Measurements from ENCODE around the gene MELK. TPM values are rescaled to one million over a fixed set of nuclear protein-coding genes. Genes with fewer than 3 reads are reported as not detected.
A peak's percentile ranks its signal among the peaks of the same experiment; 100 is the strongest.
"Not testable (repeated sequence)": the region's sequence is repeated elsewhere in the genome, so short reads cannot be mapped to it uniquely, and the experiment has no call there.

MELK gene
- 32.7 TPM for polyA plus RNA-seq (ENCODE audit: insufficient read length)
- long read RNA-seq, donor 1, partial matches to known transcripts = 0 of 2 reads
- long read RNA-seq, donor 1, other reads (novel, unspliced or antisense) = 0 of 2 reads
- long read RNA-seq, donor 2, partial matches to known transcripts = 0 of 1 reads
- long read RNA-seq, donor 2, other reads (novel, unspliced or antisense) = 0 of 1 reads
- long read RNA-seq, donor 3, partial matches to known transcripts = 0 of 2 reads
- long read RNA-seq, donor 3, other reads (novel, unspliced or antisense) = 0 of 2 reads
- long read RNA-seq, donor 4 = 0 reads
- long read RNA-seq, donor 5, partial matches to known transcripts = 0 of 1 reads
- long read RNA-seq, donor 5, other reads (novel, unspliced or antisense) = 0 of 1 reads
- long read RNA-seq, donor 6, partial matches to known transcripts = 0 of 1 reads
- long read RNA-seq, donor 6, other reads (novel, unspliced or antisense) = 0 of 1 reads
- long read RNA-seq, donor 7, partial matches to known transcripts = 0 of 1 reads
- long read RNA-seq, donor 7, other reads (novel, unspliced or antisense) = 0 of 1 reads
- long read RNA-seq, donor 8, partial matches to known transcripts = 0 of 1 reads
- long read RNA-seq, donor 8, other reads (novel, unspliced or antisense) = 0 of 1 reads

DNA sequence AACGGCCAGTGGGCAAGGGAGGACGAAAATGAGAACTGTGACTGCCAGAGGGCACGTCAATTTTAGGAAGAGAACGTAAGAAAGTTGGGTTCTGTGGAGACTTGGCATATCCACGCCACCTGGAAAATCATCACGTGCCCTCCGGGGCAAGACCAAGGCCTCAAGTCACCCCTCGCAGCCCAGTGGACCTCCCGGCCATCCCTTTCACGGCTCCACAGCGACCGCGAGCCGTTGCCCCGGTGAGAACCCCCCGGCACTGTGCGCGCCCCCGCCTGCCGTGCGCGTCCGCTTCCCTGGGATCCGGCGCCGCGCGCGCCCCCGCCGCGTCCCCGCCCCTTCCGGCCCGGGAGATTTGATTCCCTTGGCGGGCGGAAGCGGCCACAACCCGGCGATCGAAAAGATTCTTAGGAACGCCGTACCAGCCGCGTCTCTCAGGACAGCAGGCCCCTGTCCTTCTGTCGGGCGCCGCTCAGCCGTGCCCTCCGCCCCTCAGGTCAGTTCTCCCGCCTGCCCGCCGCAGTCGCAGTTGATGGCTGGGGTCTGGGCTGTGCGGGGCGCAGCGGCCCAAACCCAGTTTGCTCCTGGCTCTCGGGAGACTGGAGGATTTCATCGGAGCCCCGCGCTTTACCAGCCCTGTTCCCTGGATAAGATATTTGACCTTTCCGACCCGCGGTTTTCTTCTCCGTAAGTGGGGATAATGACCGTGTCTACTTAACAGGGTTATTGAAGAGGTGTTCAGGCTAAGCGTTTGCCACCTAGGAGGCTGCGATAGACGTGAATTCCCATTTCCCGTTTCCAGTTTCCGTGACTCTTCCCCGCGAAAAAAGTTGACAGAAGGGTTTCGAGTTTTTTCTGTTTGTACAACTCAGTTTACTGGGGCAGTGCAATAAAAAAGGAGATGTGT is at the start of gene MELK:
MELK (plus strand) TSS at position 381 of the 904 bp plus-strand sequence. CDS start 8,787 bp downstream, outside the sequence.
- peak; percentile 87 for DNase-seq

DNA sequence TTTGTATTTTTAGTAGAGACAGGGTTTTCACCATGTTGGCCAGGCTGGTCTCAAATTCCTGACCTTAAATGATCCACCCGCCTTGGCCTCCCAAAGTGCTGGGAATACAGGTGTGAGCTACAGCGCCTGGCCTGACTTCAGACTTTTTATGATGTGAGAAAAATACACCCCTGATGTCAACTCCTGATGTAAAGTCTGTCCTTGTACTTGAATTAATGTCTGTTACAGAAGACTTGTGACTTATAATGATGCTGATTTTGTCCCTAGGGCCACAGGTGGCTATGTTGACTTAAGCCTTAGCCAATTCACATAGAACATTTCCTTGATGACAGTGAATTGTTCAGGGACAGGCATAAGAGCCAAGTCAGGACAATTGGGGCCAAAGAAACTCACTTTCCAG is 42.5 kb upstream of the MELK start:
- no peak for DNase-seq

DNA sequence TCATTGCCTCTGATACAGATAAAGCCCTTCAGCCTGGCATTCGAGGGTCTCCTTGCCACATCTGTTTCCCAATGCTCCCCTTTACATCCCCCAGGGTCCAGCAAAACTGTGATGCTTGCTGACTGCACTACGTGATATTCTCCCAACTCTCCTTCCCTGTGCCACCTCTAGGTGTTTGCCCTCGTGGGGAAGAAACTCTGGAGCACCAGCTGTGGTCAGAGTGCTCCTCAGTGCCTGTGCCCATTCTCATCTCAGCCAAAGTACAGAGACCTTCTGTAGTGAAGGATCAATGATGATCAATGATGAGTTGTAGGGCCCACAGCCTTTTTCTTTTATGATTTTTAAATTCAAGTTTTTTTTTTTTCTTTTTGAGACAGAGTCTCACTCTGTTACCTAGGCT is 40.3 kb upstream of the MELK start:
- DNase-seq = no peak

DNA sequence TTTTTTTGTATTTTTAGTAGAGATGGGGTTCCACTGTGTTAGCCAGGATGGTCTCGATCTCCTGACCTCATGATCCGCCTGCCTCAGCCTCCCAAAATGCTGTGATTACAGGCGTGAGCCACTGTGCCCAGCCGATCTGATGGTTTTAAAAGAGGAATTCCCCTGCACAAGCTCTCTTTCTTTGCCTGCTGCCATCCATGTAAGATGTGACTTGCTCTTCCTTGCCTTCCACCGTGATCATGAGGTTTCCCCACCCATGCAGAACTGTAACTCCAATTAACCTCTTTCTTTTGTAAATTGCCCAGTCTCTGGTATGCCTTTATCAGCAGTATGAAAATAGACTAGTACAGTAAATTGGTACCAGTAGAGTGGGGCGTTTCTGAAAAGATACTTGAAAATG is 39.0 kb upstream of the MELK start:
- not testable (repeated sequence) for DNase-seq

DNA sequence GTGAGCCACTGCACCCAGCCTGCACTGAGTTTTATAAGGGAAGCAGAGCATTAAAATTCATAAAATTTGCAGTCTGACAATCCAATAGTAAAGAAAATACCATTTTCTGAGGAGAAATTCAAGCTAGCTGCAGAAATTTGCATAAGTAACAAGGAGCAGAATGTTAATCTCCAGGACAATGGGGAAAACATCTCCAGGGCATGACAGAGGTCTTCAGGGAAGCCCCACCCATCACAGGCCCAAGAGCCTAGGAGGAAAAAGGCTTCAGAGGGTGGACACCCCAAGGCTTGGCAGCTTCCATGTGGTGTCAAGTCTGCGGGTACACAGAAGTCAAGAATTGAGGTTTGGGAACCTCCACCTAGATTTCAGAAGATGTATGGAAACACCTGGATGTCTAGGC is 37.6 kb upstream of the MELK start:
- no peak for DNase-seq

DNA sequence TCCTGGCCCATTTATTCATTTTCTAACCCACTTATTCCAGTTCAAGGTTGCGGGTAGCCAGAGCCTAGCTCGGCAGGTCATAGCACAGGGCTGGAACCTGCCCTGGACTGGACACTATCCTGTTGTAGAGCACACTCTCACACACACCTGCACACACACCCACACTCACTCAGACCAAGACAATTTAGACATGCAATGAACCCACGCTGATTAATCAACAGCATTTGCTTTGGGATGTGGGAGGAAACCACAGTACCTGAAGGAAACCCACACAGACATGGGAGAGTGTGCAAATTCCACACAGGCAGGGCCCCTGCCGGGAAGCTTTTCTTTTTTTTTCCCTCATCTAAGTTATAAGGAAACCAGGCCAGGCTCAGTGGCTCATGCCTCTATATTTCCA is 34.8 kb upstream of the MELK start:
- DNase-seq = no peak

DNA sequence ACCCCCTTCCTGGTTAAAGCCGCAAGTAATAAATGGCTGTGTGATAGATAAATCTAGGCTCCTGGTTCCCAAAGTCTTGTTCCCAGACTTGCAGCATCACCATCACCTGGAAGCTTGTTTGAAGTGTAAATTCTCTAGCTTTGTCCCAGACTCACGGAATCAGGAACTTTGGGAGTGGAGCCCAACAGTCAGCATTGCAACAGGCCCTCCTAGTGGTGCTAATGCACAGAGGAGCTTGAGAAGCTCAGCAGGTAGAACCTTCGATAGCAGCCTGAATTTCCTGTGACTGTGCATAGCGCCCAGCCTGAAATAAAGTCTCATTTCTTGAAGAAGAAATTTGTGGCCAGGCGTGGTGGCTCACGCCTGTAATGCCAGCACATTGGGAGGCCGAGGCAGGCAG is 30.3 kb upstream of the MELK start:
- DNase-seq = no peak

DNA sequence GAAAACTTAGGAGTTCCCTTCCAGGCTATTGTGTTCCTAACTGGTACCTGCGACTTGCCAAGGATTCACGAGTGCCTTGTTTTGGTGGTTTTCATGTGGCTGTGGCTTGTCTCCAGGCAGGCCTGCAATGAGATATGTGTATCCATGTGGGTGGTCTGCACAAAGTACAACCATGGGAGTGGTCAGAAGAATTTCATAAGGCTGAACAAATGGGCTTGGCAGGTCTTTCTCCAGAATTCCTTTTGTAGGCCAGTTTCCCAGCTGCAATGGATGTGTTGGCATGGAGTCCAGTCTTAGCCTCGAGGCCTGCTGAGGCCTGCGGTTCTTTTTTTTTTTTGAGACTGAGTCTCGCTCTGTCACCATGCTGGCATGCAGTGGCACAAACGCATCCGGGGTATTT is 28.8 kb upstream of the MELK start:
- DNase-seq = no peak

DNA sequence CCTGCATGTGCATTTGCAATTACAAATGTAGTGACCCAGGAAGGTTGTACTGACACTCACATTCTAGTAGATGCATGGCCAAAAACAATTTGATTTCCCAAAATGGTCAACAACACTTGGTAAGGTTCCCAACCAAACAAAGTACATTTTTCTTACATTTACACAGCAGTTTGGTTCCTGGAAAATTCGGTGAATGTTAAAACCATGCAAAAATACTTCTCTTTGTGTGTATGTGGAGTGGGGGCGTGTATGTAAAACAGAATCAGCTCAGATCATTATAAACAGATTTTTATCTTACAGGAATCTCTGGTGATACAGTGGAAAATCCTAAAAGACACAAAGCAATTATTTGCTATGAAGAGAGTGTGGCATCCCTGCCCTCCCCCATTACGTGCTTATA is 25.1 kb upstream of the MELK start:
- no peak for DNase-seq

DNA sequence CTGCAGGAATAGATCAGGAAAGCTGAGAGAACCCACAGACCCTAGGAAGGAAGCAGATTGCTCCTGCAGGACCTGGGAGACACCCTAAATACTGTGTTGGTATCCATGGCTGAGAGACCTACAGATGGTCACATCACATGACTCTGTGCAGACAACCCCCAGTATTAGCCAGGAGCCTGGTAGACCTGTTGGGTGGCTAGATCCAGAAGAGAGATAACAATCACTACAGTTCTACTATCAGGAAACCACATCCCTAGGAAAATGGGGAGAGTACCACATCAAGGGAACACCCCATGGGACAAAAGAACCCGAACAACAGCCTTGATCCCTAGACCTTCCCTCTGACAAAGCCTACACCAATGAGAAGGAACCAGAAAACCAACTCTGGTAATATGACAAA is 24.2 kb upstream of the MELK start:
- no peak for DNase-seq

DNA sequence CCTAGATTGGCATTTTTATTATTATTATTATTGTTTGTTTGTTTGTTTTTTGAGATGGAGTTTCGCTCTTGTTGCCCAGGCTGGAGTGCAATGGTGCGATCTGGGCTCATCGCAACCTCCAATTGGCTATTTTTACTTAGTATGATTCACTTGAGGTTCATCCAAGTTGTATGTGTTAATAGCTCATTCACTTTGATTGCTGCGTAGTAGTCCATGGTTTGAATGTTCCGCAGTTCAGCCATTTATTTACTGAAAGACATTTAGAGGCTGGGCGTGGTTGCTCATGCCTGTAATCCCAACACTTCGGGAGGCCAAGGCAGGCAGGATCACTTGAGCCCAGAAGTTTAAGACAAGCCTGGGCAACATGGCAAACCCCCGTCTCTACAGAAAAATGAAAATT is 22.6 kb upstream of the MELK start:
- no peak for DNase-seq

DNA sequence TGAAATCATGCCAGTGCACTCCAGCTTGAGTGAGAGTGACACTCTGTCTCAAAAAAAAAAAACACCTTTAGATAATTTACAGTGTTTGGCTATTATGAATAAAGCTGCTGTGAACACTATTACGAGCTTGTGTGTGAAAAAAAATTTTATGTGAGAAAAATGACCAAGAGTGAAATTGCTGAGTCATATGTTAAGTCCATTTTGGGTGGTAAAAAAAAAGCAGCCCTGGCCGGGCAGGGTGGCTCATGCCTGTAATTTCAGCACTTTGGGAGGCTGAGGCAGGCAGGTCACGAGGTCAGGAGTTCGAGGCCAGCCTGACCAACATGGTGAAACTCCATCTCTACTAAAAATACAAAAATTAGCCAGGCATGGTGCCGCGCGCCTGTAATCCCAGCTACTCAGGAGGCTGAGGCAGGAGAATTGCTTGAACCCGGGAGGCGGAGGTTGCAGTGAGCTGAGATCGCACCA is 22.0 kb upstream of the MELK start:
- not testable (repeated sequence) for DNase-seq

DNA sequence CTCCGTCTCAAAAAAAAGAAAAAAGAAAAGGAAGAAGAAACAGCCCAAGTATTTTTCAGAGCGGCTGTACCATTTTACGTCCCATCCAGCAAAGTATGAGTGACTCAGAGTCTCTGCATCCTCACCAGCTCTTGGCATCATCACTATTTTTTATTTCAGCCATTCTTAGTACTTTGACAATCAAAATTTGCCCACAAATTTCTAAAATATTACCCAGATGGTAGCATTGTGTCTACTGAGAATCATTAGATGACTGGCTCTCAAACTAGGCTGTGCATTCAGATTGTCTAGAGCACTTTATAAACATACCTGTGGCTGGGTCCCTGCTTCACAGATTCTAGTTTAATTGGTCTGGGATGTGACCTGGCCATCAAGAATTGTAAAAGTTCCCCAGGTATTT is 21.6 kb upstream of the MELK start:
- no peak for DNase-seq

DNA sequence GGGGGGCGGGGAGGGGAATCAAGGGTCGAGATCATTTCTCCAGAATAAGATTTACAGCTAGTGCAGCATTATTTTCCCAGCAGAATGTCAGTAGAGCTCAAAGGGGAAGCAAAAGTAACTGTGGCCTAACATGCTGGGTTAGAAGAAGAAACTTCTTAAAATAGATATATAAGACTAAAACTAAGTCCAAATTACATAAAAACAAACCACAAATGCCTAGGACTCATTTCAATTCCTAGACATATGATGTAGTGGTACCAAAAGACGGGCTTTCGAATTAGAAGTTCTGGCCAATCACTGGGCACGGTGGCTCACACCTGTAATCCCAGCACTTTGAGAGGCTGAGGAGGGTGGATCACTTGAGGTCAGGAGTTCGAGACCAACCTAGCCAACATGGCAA is 20.8 kb upstream of the MELK start:
- DNase-seq = no peak

DNA sequence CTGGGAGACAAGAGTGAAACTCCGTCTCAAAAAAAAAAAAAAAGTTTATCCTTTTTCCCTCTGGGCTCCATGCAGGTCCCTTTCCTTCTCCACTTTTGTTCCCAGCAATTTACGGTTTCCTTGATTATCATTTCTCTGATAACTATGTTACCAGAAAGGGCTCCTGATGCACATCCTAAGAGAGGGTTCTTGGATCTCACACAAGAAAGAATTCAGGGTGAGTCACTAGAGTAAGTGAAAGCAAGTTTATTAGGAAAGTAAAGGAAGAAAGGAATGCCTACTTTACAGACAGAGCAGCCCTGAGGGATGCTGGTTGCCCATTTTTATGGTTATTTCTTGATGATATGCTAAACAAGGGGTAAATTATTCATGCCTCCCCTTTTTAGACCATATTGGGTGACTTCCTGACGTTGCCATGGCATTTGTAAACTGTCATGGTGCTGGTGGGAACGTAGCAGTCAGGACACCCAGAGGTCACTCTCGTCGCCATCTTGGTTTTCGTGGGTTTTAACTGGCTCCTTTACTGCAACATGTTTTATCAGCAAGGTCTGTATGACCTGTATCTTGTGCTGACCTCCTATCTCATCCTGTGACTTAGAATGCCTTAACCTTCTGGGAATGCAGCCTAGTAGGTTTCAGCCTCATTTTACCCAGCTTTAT is 13.5 kb upstream of the MELK start:
- no peak for DNase-seq

DNA sequence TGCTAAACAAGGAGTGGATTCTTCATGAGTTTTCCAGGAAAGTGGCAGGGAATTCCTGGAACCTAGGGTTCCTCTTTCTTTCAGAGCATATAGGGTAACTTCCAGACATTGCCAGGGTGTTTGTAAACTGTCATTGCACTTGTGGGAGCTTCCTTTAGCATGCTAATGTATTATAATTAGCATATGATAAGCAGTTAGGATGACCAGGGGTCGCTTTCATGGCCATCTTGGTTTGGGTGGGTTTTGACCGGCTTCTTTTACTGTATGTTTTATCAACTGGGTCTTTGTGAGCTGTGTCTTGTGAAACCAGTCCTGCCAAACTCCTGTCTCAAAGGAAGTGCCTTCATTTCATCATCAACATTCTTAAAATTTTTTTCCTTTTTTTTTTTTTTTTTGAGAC is 11.9 kb upstream of the MELK start:
- DNase-seq = no peak

DNA sequence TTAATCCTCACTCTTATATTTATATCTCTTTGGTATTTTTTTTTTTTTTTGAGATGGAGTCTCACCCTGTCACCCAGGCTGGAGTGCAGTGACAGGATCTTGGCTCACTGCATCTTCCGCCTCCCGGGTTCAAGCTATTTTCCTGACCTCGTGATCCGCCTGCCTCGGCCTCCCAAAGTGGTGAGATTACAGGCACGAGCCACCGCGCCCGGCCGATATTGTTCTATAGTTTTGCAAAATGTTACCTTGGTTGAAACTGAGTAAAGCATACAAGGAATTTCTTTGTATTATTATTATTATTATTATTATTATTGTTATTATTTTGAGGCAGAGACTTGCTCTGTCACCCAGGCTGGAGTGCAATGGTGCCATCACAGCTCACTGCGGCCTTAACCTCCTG is 9.9 kb upstream of the MELK start:
- not testable (repeated sequence) for DNase-seq

DNA sequence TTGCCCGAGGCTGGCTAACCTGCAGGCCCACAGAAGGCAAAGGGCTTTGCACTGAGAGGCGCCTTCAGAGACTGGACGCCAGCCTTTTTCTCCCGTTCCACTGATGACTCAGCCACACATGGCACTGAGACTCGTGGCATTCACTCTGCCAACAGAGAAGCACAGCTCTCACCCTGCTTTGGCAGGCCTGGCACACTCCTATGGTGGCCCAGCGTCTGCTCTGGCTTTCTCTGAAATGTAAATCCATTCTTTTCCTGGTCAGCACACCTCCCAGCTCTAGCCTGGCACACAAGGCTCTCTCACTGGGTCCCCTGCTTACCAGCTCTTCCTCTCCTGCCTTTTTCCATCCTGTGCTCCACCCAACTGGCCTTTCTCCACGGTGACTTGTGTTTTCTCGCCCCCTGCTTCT is 5.9 kb upstream of the MELK start:
- DNase-seq = no peak

DNA sequence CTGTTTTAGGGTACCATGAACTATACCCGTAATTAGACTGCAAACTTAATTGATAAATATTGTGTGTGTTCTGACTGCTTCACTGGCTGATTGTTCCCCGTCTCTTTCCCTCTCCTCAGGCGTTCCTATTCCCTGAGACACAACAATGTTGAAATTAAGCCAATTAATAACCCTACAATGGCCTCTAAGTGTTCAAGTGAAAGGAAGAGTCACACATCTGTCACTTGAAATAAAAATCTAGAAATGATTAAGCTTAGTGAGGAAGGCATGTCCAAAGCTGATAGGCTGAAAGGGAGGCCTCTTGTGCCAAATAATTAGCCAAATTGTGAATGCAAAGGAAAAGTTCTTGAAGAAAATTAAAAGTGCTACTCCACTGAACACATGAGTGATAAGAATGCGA is 4.0 kb upstream of the MELK start:
- not testable (repeated sequence) for DNase-seq

DNA sequence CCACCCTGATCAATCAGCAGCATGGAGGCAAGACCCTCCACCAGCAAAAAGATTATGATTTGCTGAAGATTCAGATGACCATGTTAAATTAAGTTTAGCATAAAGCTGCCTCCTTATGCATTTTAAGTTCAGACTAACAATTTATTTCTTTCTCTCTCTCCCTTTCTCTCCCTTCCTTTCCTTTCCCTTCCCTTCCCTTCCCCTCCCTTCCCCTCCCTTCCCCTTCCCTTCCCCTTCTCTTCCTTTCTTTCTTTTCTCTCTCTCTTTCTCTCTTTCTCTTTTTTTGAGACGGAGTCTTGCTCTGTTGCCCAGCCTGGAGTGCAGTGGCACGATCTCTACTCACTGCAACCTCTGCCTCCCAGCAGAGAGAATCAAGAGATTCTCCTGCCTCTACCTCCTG is 1.4 kb upstream of the MELK start:
- DNase-seq = no peak

DNA sequence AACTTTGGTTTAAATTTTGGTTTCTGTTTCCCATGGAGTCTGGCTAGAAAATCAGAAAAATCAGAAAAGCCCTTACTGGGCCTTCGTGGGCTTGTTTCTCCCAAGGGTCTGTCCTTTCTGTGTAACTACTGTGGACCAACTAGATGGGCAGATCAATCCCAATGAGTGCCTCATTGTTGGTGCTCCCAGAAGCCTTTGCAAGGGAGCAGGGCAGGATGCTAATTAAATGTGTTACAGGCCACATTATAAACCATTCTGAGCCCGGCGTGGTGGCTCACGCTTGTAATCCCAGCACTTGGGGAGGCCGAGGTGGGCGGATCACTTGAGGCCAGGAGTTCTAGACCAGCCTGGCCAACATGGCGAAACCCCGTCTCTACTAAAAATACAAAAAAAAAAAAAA is 1.4 kb downstream of the MELK start:
- DNase-seq = not testable (repeated sequence)

DNA sequence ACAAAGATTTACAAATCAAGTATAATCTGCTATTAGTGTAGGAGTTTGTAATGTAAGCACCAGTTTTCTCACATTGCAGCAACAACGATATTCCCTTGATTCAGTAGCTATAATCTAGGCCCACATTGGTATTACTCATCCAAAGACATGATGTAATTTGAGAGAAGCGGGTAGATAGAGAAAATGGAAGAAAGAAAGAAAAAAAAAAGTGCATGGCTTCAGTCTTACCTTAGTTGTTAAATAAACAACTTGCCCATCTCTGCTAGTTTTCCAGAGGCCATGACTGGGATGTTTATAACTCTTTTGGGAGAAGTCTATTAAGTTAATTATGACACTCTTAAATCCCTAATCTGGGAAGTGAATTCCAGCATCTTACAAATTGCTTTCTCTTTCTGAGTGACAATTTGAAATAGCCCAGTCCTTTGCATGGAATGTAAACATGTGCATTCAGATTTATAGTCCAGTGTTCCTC is 2.8 kb downstream of the MELK start:
- DNase-seq = no peak

All from left kidney (tissue), 8 donors.